PC-9 (cell line): ENCODE measurements around the gene CALML5. TPM values are rescaled to one million over a fixed set of nuclear protein-coding genes. Genes with fewer than 3 reads are reported as not detected.

Experiments
- BruUV-seq: library from RNA; stranded (reverse); fragments of 400-500 nt; replicated peaks from 2 replicates; lab custom pipeline; 2021; lab: Mats Ljungman, UMichigan
- CTCF ChIA-PET: fragments of 300-600 bp; sonication (Branson Sonifier 250); formaldehyde crosslinking; loops from one replicate; lab custom pipeline; 2022; ENCODE audit warnings: antibody characterized with exemption; lab: Charles Lee
- POLR2A ChIA-PET: fragments of 300-600 bp; sonication (Branson Sonifier 250); formaldehyde crosslinking; loops from one replicate; lab custom pipeline; 2022; ENCODE audit warnings: antibody characterized with exemption; ENCODE audit not compliant: unreplicated experiment; lab: Charles Lee
- DNase-seq, 2 experiments: peaks; one replicate each; pipeline versions ENCODE4 v3.0.0 to v3.0.0-alpha.2; 2015 to 2022; ENCODE audit warnings: mixed read lengths in 1 of 2
- H2AFZ ChIP-seq: fragments of 200-600 bp; sonication (generic); 2 replicates; pipeline ENCODE4 v1.8.1; 2017; ENCODE audit warnings: antibody characterized with exemption
- H3F3A ChIP-seq: fragments of 200-600 bp; sonication (generic); 2 replicates; pipeline ENCODE4 v1.8.1; 2017; ENCODE audit warnings: antibody characterized with exemption, mild to moderate bottlenecking, low read depth; ENCODE audit not compliant: insufficient read depth
- H3K27ac ChIP-seq: fragments of 200-600 bp; sonication (generic); 2 replicates; pipeline ENCODE4 v1.6.1; 2016; ENCODE audit warnings: mixed run types
- H3K27me3 ChIP-seq: fragments of 200-600 bp; sonication (generic); 2 replicates; pipeline ENCODE4 v1.6.1; 2016; ENCODE audit warnings: low read depth, mixed run types; ENCODE audit not compliant: insufficient read depth
- H3K36me3 ChIP-seq: fragments of 200-600 bp; sonication (generic); 2 replicates; pipeline ENCODE4 v1.6.1; 2016; ENCODE audit warnings: low read depth, mixed run types
- H3K4me1 ChIP-seq: fragments of 200-600 bp; sonication (generic); replicated peaks from 2 replicates; pipeline ENCODE4 v1.6.1; 2016; ENCODE audit warnings: mixed run types; ENCODE audit not compliant: insufficient read depth
- H3K4me2 ChIP-seq: fragments of 200-600 bp; sonication (generic); 2 replicates; pipeline ENCODE4 v1.6.1; 2017; ENCODE audit warnings: mixed run types
- H3K4me3 ChIP-seq: fragments of 200-600 bp; sonication (generic); 2 replicates; pipeline ENCODE4 v1.6.1; 2016; ENCODE audit warnings: mixed run types
- H3K79me2 ChIP-seq: fragments of 200-600 bp; sonication (generic); 2 replicates; pipeline ENCODE4 v1.6.1; 2017; ENCODE audit warnings: low read depth, mixed run types
- H3K9me2 ChIP-seq: fragments of 200-600 bp; sonication (generic); 2 replicates; pipeline ENCODE4 v1.8.1; 2017; ENCODE audit warnings: mild to moderate bottlenecking; ENCODE audit not compliant: insufficient read depth
- H3K9me3 ChIP-seq: fragments of 200-600 bp; sonication (generic); 2 replicates; pipeline ENCODE4 v1.8.1; 2016; ENCODE audit warnings: low read depth; ENCODE audit not compliant: insufficient read depth
- H4K20me1 ChIP-seq: fragments of 200-600 bp; sonication (generic); 2 replicates; pipeline ENCODE4 v1.8.1; 2017; ENCODE audit not compliant: insufficient read depth
- EZH2 ChIP-seq: fragments of 200-600 bp; sonication (generic); IDR thresholded peaks from 2 replicates; pipeline ENCODE4 v1.8.0; 2017; ENCODE audit warnings: antibody characterized with exemption, low read depth
- intact Hi-C: fragments of 100-400 bp; cut with micrococcal nuclease; formaldehyde crosslinking; loops from one replicate; pipeline ENCODE4 v1.10.0; 2022; ENCODE audit not compliant: unreplicated experiment
- total RNA-seq: library from RNA; stranded (reverse); gene quantifications from 2 replicates; pipeline ENCODE4 v1.2.3, GENCODE V29; 2021
- TF ChIP-seq, protein P1 (sequence below): fragments of 200-600 bp; sonication (generic); conservative IDR thresholded peaks from 2 replicates; pipeline ENCODE4 v1.6.1; 2017; ENCODE audit warnings: mixed run types, antibody characterized with exemption, mild to moderate bottlenecking, moderate library complexity

CALML5 gene
- total RNA-seq, 1 experiment from 2014 or later = 3.0 TPM

DNA sequence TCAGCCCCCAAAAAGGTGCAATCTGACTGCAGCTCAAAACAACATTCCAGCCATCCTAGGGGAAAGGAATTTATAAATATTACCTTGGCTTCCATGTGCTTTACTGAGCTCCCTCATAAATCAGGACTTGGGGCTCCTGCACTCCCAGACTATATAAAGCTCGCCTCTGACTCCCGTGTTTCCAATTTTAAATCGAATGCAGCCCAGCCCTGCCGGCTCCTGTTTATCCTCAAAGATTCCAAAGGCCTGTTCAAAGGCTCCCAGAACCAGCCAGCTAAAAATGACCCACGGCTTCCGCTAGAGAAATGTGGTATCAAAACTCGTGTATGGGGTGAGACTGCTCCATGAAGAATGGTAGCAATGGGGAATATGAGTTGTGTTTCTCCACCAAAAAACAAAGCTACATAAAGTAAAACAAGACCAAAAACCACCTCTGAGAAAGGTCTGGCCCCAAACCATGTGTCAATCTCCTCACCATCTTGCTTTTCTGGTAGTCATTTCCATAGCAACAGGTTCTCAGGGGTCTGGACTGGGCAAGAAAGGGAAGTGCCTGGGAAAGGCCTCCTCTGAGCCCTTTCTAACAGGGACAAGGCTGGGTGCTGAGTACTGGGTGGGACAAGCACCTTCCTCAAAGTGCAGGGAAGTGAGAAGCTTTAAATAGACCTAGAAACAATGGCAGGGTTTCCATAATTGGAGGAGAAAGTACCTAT is 30.5 kb upstream of the CALML5 start:
- no TSS peak for BruUV-seq
- H3K9me3 ChIP-seq = no peaks in the 10 kb centered on the region
- no peak for DNase-seq
- H3F3A ChIP-seq = peaks cover 2% of the 10 kb centered on the region; the same call in 1 of the 2 replicates
- no peaks in the 10 kb centered on the region for H3K36me3 ChIP-seq
- no peaks in the 10 kb centered on the region for H3K9me2 ChIP-seq
- H3K79me2 ChIP-seq = no peaks in the 10 kb centered on the region
- H4K20me1 ChIP-seq = no peaks in the 10 kb centered on the region
- no peaks in the 10 kb centered on the region for H3K27me3 ChIP-seq
- intact Hi-C loops = no loop called here
- TF ChIP-seq, protein P1, sequence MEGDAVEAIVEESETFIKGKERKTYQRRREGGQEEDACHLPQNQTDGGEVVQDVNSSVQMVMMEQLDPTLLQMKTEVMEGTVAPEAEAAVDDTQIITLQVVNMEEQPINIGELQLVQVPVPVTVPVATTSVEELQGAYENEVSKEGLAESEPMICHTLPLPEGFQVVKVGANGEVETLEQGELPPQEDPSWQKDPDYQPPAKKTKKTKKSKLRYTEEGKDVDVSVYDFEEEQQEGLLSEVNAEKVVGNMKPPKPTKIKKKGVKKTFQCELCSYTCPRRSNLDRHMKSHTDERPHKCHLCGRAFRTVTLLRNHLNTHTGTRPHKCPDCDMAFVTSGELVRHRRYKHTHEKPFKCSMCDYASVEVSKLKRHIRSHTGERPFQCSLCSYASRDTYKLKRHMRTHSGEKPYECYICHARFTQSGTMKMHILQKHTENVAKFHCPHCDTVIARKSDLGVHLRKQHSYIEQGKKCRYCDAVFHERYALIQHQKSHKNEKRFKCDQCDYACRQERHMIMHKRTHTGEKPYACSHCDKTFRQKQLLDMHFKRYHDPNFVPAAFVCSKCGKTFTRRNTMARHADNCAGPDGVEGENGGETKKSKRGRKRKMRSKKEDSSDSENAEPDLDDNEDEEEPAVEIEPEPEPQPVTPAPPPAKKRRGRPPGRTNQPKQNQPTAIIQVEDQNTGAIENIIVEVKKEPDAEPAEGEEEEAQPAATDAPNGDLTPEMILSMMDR = no peak
- no peak for TF ChIP-seq EZH2
- H3K4me1 ChIP-seq = peaks cover 5% of the 10 kb centered on the region
- POLR2A ChIA-PET = no interaction called here
- no peak overlapping the region for H3K4me2 ChIP-seq
- CTCF ChIA-PET = no interaction called here
- H3K4me3 ChIP-seq = no peak overlapping the region
- H2AFZ ChIP-seq = no peak overlapping the region
- H3K27ac ChIP-seq = no peak overlapping the region

DNA sequence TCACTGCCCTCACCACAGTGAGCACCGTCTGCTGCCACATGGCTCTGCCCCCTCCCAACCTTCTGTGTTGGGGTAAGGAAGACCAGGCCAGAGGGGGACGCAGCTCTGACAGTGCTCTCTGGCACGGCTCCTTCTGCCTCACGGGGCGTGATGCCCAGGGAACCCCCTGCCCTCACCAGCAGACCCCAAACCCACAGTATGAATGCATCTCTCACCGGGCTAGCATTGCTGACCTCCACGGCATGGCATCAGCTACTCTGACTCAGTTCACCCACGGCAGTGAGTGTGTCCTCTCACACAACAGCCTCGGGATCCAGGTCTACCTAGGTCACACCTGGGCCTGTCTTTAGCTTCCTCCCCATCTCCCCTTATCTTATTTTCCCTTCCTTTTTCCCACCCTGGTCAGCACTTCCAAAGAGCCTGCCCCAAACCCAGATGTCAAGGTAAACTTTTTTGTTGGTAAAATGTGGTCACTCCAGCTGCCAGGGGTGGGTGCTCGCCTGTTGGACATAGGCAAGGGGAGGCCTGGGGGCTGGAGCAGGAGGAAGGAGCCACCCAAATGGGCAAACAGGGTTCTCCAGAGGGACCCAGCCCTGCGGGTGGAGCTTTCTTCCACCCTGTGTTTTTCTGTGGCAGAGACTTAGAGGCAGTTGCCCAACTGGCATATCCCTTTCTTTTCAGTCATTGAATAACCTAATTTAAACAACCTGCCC is 29.8 kb upstream of the CALML5 start:
- POLR2A ChIA-PET = no interaction called here
- DNase-seq = no peak
- no peak overlapping the region for H3K4me3 ChIP-seq
- H3K79me2 ChIP-seq = no peaks in the 10 kb centered on the region
- no peak overlapping the region for H3K27ac ChIP-seq
- no peaks in the 10 kb centered on the region for H3F3A ChIP-seq
- H3K27me3 ChIP-seq = no peaks in the 10 kb centered on the region
- H3K4me1 ChIP-seq = no peaks in the 10 kb centered on the region
- H3K9me2 ChIP-seq = no peaks in the 10 kb centered on the region
- TF ChIP-seq, protein P1 = no peak
- TF ChIP-seq EZH2 = no peak
- CTCF ChIA-PET = no interaction called here
- no TSS peak for BruUV-seq
- H3K4me2 ChIP-seq = no peak overlapping the region
- intact Hi-C loops = no loop called here
- H2AFZ ChIP-seq = no peak overlapping the region
- no peaks in the 10 kb centered on the region for H4K20me1 ChIP-seq
- no peaks in the 10 kb centered on the region for H3K9me3 ChIP-seq
- H3K36me3 ChIP-seq = no peaks in the 10 kb centered on the region

DNA sequence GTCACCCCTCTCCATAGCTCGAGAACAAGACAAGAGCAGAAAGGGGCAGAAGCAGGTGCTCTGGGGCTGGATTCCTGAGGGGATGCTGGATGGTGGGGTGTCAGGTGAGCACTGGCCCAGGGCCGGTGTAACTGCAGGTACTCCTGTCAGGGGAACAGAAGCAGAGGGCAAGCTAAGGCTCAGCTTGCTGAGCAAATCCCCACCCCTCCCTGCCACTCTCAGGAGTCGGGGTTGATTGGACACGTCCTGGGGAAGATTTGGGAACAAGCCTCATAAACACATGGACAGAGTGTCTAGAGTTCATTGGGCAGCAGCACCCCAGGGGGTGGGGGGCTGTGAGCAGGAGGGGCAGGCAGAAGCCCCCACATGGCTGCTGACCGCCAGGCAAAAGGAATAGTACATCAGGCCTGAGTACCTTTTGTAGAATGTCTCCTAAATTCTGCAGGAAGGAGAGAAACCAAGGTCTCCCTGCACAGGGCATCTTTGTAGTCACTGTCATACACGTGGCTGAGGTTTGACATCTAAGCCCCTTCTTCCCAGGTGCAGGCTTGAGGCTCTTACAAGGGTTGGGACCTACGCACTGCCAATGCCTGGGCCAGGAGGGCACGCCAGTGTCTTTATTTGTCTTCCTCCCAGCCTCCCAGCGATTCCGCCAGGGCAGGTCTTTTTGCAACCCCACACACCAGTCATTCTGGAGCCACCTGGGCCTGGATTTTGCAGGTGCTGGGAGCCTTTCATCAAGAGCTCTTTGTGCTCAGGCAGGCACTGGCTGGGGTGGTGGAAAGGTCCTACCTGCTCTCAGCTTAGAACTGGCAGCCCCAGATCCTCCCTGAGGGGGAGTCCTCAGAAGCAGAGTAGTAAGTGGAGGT is 28.2 kb upstream of the CALML5 start:
- Histone ChIP-seq H3K4me3 (no peak overlapping the region), H3K4me2 (no peak overlapping the region), H3K36me3 (no peaks in the 10 kb centered on the region), H3K4me1 (no peaks in the 10 kb centered on the region), H3F3A (no peaks in the 10 kb centered on the region), H3K79me2 (no peaks in the 10 kb centered on the region), H3K27ac (no peak overlapping the region), H3K9me3 (no peaks in the 10 kb centered on the region), H3K27me3 (no peaks in the 10 kb centered on the region), H4K20me1 (no peaks in the 10 kb centered on the region), H3K9me2 (no peaks in the 10 kb centered on the region), H2AFZ (no peak overlapping the region)
- DNase-seq = no peak
- BruUV-seq = no TSS peak
- ChIA-PET CTCF (no interaction called here), POLR2A (interaction anchor here (0.6 kb wide), 1 partner anchor 62 kb away, joined by 16 read pairs; no protein-coding TSS in a partner anchor)
- TF ChIP-seq EZH2 = no peak
- TF ChIP-seq, protein P1 = no peak
- intact Hi-C loops = no loop called here
